ENCODE measurements around the gene MOGAT3.
A peak's percentile ranks its signal among the peaks of the same experiment; 100 is the strongest.

MOGAT3 gene

DNA sequence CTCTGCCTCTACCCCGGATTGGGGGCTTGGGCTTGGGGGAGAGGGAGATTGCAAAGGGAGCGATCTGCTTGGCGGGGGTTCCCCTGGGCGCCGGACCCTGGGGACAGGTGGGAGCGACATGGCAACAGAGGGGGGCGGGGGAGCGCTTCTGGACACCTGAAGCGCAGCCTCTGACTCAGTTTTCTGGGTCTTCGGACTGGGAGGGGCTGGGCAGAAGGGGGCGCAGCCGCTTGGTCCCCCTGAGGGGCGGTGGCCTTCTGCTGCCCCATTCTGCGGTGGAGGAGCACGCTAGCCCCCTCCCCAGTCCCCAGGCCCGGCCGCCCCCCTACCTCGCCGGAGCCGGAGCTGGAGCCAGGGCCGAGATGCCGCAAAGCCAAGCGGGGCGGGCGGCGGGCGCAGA lies 21.1 kb downstream of the MOGAT3 start:
- Mint-ChIP-seq H3K4me3 (no peak overlapping the region), H3K27me3 (peaks cover 88% of the 10 kb centered on the region), H3K27ac (no peak overlapping the region), H3K36me3 (ENCODE audit: low read depth) (no peaks in the 10 kb centered on the region), H3K4me1 (ENCODE audit: low read depth) (peaks cover 17% of the 10 kb centered on the region), H3K9me3 (peaks cover 8% of the 10 kb centered on the region)
- intact Hi-C loops (cut with micrococcal nuclease) = no loop called here

DNA sequence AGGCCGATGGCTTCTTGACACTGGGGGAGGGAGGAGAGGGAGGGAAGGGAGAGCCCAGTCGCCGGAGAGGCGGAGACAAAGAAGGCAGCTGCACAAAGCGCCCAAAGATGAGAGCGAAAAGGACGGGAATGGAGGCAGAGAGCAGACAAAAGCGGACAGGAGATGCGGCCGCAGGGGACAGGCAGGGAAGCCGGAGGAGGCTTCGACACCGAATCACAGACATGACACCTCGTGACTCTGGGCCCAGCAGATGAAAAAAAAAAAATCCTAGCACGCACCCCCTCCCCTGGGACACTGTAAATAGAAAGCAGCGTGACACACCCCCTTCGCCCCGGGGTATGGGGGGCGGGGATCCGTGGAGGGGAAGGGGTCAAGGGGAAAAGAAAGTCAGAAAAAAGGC lies 21.7 kb downstream of the MOGAT3 start:
- no peak overlapping the region for H3K4me3 Mint-ChIP-seq

DNA sequence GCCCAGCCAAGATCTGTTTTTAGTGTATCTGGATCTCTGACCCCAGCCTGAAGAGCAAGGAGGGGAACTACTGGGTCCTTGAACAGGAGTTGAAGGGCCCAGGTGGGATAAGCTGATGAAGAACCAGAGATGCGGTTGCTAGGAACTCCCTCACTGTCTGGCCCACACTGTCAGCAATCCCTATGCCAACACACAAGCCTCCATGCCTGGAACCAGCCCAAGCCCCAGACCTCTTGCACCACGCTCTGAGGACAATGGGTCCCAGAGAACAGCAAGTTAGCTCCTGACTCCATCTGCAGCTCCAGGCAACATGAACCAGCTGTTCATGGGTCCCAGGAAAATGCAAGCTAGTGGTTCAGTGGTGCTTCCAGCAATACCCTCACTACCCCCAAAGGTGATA lies 23.2 kb downstream of the MOGAT3 start:
- intact Hi-C loops (cut with micrococcal nuclease) = no loop called here
- peaks cover 98% of the 10 kb centered on the region for H3K27me3 Mint-ChIP-seq
- H3K9me3 Mint-ChIP-seq = peaks cover 6% of the 10 kb centered on the region
- no peak overlapping the region for H3K4me3 Mint-ChIP-seq
- H3K4me1 Mint-ChIP-seq (ENCODE audit: low read depth) = peaks cover 32% of the 10 kb centered on the region
- no peak overlapping the region for H3K27ac Mint-ChIP-seq
- no peaks in the 10 kb centered on the region for H3K36me3 Mint-ChIP-seq (ENCODE audit: low read depth)

More for the DNA sequence above, 21.7 kb downstream of the MOGAT3 start:
- no peaks in the 10 kb centered on the region for H3K36me3 Mint-ChIP-seq (ENCODE audit: low read depth)
- no peak overlapping the region for H3K27ac Mint-ChIP-seq
- intact Hi-C loops (cut with micrococcal nuclease) = no loop called here
- H3K27me3 Mint-ChIP-seq = peaks cover 90% of the 10 kb centered on the region
- H3K9me3 Mint-ChIP-seq = peaks cover 8% of the 10 kb centered on the region
- peaks cover 19% of the 10 kb centered on the region for H3K4me1 Mint-ChIP-seq (ENCODE audit: low read depth)

DNA sequence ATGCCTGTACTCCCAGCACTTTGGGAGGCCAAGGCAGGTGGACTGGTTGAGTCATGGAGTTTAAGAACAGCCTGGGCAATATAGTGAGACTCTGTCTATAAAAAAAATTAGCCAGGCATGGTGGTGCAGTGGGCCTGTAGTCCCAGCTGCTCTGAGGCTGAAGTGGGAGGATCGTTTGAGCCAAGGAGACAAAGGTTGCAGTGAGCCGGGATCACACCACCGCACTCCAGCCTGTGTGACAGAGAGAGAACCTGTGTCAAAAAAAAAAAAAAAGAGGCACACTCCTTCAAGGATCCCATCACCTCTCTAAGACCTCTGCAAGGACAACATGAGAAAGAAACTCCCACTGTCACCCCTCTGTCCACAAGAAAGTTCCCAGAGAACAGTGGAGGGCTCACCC lies 25.2 kb downstream of the MOGAT3 start:
- no peaks in the 10 kb centered on the region for H3K36me3 Mint-ChIP-seq (ENCODE audit: low read depth)
- intact Hi-C loops (cut with micrococcal nuclease) = no loop called here
- H3K4me3 Mint-ChIP-seq = no peak overlapping the region
- peaks cover 46% of the 10 kb centered on the region for H3K4me1 Mint-ChIP-seq (ENCODE audit: low read depth)
- no peak overlapping the region for H3K27ac Mint-ChIP-seq
- H3K27me3 Mint-ChIP-seq = peaks cover 99% of the 10 kb centered on the region
- H3K9me3 Mint-ChIP-seq = no peaks in the 10 kb centered on the region

DNA sequence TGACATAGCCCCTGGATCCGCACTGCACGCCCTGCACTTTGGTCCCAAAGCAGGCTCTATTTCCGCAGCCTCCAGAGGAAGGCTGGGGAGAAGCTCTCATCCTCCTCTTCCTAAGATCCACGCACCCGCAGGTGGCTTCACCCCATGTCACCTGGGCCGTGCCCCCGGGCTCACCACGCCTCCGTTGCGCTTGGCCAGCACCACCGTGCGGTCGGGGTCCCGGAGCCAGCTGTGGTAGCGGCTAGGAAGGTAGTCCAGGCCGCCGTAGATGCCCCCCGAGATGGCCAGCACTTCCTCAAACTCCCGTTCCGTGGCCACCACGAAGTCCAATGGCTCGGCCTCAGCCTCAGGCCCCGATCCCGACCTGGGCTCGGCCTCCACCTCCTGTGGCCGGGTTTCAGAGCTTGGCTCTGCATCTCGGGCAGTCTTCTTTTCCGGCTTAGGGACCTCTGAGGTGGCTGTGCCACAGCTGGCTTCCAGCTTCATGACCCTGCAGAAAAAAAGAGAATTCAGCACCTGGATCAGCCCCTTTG lies 26.4 kb downstream of the MOGAT3 start:
- Mint-ChIP-seq H3K4me3 (no peak overlapping the region), H3K27ac (no peak overlapping the region), H3K4me1 (ENCODE audit: low read depth) (peaks cover 58% of the 10 kb centered on the region), H3K36me3 (ENCODE audit: low read depth) (no peaks in the 10 kb centered on the region), H3K9me3 (no peaks in the 10 kb centered on the region), H3K27me3 (peaks cover 99% of the 10 kb centered on the region)
- intact Hi-C loops (cut with micrococcal nuclease) = no loop called here

DNA sequence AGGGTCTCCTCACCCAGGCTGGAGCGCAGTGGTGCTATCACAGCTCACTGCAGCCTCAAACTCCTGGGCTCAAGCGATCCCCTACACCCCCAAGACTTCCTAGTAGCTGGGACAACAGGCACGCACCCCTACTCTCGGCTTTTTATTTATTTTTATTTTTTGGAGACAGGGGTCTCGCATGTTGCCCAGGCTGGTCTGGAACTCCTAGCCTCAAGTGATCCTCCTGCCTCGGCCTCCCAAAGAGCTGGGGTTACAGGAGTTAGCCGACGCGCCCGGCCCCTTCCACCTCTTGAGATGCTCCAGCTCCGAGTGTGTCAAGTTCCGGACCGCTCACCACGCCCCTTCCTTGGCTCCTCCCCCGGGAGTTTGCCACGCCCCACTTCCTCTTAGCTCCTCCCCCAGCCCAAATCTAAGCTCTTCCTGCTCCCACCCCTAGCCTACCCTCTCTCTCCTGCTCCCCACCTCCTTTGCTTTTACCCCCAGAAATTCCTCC lies 27.0 kb downstream of the MOGAT3 start:
- peak overlapping the region; percentile 20 for H3K4me3 Mint-ChIP-seq
- no peaks in the 10 kb centered on the region for H3K9me3 Mint-ChIP-seq
- intact Hi-C loops (cut with micrococcal nuclease) = no loop called here
- no peaks in the 10 kb centered on the region for H3K36me3 Mint-ChIP-seq (ENCODE audit: low read depth)
- H3K4me1 Mint-ChIP-seq (ENCODE audit: low read depth) = peaks cover 58% of the 10 kb centered on the region
- H3K27me3 Mint-ChIP-seq = peaks cover 99% of the 10 kb centered on the region
- H3K27ac Mint-ChIP-seq = no peak overlapping the region

DNA sequence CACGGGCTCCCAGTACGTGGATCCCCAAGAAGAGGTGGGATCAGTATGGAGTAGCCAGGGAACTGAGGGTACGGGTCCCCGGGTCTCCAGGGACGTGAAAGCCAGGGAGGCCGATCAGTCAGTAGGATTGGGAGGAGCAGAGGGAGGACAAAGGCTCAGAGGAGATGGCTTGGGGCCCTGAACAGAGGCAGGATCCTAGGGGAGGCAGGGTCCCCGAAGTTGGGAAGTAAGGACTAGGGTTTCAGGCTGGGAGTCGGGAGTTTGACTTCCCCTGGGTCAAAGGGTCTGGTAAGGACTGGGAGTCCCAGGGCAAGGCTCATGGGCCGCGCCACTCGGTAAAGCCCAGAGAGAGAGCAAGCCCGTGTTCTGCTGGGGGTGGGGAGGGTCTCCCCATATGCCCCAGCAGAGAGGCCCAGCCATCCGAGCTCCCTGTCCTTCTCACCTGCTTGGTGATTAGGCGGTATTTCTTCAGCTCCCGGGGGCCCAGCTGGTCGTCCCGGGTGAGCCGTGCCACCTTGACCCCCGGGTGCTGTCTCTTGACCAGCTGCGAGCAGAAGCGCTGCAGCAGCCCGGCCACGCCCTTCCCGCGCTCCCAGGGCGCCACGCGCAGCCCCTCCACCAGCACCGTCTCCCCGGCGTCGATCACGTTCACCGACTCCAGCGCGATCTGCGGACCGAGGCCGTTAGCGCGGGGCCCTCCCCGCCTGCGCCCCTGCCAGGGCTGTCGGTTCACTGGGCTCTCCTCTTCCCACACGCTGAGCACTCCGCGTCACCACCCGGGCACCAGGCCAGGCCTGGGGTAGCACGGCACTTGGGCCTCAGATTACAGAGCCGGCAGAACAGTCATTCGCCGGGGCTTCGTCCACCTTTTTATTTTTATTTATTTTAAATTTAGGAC lies 27.7 kb downstream of the MOGAT3 start:
- Mint-ChIP-seq H3K4me1 (ENCODE audit: low read depth) (peaks cover 64% of the 10 kb centered on the region), H3K36me3 (ENCODE audit: low read depth) (no peaks in the 10 kb centered on the region), H3K27ac (no peak overlapping the region), H3K27me3 (peaks cover 99% of the 10 kb centered on the region), H3K4me3 (peak overlapping the region; percentile 41), H3K9me3 (no peaks in the 10 kb centered on the region)
- intact Hi-C loops (cut with micrococcal nuclease) = no loop called here

DNA sequence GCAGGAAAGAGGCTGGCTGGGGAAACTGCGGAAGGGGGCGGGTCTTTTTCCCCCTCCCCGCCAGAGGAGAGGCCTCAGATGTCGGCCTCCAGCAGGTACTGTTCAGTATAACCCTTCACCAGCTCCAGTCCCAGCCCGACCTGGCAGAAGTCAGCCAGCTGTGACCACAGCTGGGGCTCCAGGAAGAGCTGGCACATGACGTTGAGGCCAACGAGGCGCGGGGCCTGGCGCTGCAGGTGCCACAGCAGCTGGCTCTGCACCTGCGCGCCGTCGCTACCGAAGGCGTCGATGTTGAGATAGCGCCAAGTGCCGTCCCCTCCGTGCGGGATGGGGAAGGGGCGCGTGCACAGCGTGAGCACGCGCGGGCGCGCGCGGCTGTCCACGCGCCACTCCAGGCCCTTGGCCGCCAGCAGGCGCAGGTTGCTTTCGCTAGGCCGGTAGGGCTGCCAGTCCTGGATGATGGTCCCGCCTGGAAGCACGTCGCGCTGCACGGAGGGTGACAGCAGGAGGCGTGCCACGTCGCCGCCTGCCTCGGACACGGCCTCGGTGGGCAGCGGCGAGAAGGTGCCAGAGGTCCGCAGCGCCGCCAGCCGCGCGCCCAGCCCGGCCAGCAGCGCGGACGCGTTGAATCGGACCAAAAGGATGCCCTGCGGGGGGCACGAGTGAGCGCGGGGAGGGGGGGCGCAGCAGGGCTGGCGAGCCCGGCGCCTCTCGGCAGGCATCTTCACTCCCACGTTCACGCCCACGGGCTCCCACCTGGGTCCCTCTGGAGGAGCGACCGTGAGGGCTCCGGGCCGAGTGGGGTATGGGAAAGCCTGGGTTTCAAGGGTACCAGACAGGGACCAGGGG lies 28.6 kb downstream of the MOGAT3 start:
- no peak overlapping the region for H3K27ac Mint-ChIP-seq
- intact Hi-C loops (cut with micrococcal nuclease) = no loop called here
- H3K4me3 Mint-ChIP-seq = no peak overlapping the region
- H3K27me3 Mint-ChIP-seq = peaks cover 99% of the 10 kb centered on the region
- no peaks in the 10 kb centered on the region for H3K36me3 Mint-ChIP-seq (ENCODE audit: low read depth)
- no peaks in the 10 kb centered on the region for H3K9me3 Mint-ChIP-seq
- peaks cover 66% of the 10 kb centered on the region for H3K4me1 Mint-ChIP-seq (ENCODE audit: low read depth)

DNA sequence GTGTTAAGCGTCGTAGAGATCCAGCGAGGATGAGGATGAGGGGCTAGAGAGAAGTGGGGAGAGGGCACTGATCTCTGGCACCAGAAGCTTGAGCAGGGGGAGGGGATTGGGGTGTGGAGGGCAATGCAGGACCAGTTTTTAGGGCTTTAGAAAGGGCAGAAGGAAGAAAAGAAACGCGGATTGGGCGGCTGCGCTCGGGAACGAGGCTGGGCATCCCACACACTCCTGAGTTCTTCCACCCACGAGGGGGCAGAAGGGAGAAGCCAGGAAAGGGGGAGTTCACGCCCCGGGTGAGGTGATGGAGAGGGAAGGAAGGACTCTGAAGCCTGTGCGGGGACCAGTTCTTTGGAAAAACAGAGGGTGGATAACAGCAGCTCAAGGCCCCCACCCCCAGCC lies 29.4 kb downstream of the MOGAT3 start:
- Mint-ChIP-seq H3K4me1 (ENCODE audit: low read depth) (peaks cover 73% of the 10 kb centered on the region), H3K27ac (no peak overlapping the region), H3K36me3 (ENCODE audit: low read depth) (no peaks in the 10 kb centered on the region), H3K9me3 (no peaks in the 10 kb centered on the region), H3K4me3 (no peak overlapping the region), H3K27me3 (peaks cover 99% of the 10 kb centered on the region)
- intact Hi-C loops (cut with micrococcal nuclease) = no loop called here

DNA sequence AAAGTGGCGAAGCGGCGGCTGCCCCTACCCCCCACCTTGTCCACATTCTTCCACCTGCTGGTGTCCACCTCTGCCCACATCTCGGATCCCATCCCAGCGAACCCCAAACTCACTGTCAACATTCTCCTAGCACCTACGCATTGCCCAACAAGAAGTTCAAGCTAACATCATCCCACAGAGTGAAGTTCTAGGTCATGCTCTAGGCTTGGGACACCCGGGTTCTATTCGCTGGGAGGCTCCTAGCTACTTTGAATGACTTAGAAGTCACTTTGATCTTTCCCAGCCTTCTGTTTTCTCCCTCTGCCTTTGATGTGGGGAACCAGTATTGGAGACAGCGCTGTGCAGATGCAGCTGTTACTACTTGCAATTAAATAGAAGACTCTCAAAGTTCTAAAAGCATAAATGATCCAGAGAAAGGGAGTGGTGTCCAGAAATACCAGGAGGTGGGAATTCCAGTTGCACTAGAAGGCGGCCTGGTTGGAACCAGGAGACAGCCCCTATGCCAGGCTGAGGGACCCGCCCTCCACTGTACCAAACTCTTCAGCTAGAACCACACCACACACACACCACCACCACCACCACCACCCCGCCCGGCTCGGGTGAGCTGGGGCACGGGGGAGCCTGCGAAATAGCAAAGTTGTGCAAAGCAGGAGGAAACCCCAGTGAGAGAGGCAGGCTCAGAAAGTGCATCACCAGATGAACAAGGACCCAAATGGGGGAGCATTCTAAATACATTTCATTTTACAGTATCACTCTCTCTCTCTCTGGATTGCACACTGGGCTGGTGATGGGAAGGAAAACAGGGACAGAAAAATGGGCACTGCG lies 30.0 kb downstream of the MOGAT3 start:
- no peak overlapping the region for H3K4me3 Mint-ChIP-seq
- H3K4me1 Mint-ChIP-seq (ENCODE audit: low read depth) = peaks cover 79% of the 10 kb centered on the region
- peak overlapping the region; percentile 16 for H3K27ac Mint-ChIP-seq
- H3K27me3 Mint-ChIP-seq = peaks cover 99% of the 10 kb centered on the region
- no peaks in the 10 kb centered on the region for H3K36me3 Mint-ChIP-seq (ENCODE audit: low read depth)
- intact Hi-C loops (cut with micrococcal nuclease) = no loop called here
- no peaks in the 10 kb centered on the region for H3K9me3 Mint-ChIP-seq

DNA sequence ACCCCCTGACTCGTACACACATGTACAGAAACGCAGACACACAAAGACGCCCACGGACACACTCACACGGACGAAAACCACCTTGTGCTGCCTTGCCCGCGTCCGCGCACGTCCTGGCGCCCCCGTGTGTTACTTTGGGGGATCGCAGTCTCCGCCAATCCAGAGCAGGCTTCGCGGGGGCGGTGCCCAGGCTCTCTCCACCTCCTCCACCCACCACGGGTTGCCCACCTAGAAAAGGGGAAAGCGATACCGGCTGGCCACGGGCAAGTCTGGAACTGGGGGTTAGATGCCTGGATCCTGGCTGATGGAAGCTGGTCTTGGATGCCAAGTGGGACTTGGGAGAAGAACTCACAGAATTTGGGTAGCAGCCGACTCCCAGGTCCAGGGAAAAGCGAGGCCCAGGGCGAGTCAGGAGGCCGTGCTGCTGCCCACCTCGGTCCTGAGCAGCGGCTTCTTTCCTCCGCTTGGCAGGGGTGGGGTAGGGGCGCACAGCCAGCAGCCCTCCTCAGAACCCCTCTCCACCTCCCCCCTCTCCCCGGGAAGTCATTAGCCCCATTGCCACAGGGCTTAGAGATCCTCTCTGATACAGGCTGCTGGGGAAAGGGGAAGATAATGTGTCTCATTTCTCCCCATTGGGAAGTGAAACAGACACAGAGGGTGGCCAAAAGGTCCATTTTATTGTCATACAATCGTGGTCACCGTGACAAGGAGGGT lies 30.8 kb downstream of the MOGAT3 start:
- H3K27me3 Mint-ChIP-seq = peaks cover 99% of the 10 kb centered on the region
- intact Hi-C loops (cut with micrococcal nuclease) = no loop called here
- peak overlapping the region; percentile 16 for H3K27ac Mint-ChIP-seq
- no peaks in the 10 kb centered on the region for H3K36me3 Mint-ChIP-seq (ENCODE audit: low read depth)
- no peak overlapping the region for H3K4me3 Mint-ChIP-seq
- no peaks in the 10 kb centered on the region for H3K9me3 Mint-ChIP-seq
- peaks cover 88% of the 10 kb centered on the region for H3K4me1 Mint-ChIP-seq (ENCODE audit: low read depth)

DNA sequence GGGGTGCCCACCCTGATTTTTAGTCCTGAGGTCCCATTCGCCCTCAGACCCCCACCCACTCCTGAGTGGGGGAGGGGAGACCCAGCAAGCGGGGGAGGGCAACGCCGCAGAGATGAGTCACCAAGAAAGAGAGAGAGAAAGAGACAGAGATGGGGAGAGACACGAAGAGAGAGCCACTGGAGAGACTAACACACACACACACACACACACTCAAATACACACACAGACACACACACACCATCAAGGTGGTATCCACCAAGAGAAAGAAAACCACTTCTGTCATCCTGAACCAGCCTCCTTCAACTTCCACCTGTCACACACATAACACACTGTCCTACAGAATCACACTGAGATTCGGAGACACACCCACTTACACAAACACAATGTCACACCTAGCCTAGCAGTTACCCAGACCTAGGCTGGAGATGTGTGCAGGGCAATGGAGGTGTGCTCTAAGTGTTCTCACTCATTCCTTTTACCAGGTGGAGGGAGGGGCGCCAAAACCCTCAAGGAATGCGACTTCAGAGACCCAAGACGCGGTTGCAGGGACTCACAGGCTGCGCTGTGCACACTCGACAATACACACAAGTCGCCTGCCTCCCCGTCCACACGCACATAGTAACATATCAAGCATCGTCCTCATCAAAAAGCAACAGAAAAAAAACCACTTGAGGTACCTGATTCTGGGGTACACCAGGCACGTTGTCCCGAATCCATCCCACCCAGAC lies 31.6 kb downstream of the MOGAT3 start:
- Mint-ChIP-seq H3K36me3 (ENCODE audit: low read depth) (no peaks in the 10 kb centered on the region), H3K9me3 (no peaks in the 10 kb centered on the region), H3K4me1 (ENCODE audit: low read depth) (peaks cover 85% of the 10 kb centered on the region), H3K27me3 (peaks cover 100% of the 10 kb centered on the region), H3K27ac (no peak overlapping the region), H3K4me3 (no peak overlapping the region)
- intact Hi-C loops (cut with micrococcal nuclease) = no loop called here
